Neuron (in vitro differentiated cells): ENCODE measurements around the gene KLHDC4.
"Not testable (repeated sequence)": the region's sequence is repeated elsewhere in the genome, so short reads cannot be mapped to it uniquely, and the experiment has no call there.

ENCODE experiments used
- H2AFZ ChIP-seq: one replicate; pipeline ENCODE4 v1.6.1; 2013; ENCODE audit warnings: low read depth, mild to moderate bottlenecking, inconsistent platforms, low read length, moderate library complexity
- H3K27me3 ChIP-seq: one replicate; pipeline ENCODE4 v1.6.1; 2013; ENCODE audit warnings: low read length; ENCODE audit not compliant: insufficient read depth
- H3K36me3 ChIP-seq: one replicate; pipeline ENCODE4 v1.6.1; 2013; ENCODE audit warnings: low read length; ENCODE audit not compliant: insufficient read depth
- H3K4me1 ChIP-seq: one replicate; pipeline ENCODE4 v1.6.1; 2013; ENCODE audit warnings: low read length; ENCODE audit not compliant: insufficient read depth
- H3K4me3 ChIP-seq: 2 replicates; pipeline ENCODE4 v1.5.1; 2013; ENCODE audit warnings: mild to moderate bottlenecking, low read length, moderate library complexity
- H3K9me3 ChIP-seq: one replicate; pipeline ENCODE4 v1.6.1; 2013; ENCODE audit warnings: low read length

KLHDC4 gene

DNA sequence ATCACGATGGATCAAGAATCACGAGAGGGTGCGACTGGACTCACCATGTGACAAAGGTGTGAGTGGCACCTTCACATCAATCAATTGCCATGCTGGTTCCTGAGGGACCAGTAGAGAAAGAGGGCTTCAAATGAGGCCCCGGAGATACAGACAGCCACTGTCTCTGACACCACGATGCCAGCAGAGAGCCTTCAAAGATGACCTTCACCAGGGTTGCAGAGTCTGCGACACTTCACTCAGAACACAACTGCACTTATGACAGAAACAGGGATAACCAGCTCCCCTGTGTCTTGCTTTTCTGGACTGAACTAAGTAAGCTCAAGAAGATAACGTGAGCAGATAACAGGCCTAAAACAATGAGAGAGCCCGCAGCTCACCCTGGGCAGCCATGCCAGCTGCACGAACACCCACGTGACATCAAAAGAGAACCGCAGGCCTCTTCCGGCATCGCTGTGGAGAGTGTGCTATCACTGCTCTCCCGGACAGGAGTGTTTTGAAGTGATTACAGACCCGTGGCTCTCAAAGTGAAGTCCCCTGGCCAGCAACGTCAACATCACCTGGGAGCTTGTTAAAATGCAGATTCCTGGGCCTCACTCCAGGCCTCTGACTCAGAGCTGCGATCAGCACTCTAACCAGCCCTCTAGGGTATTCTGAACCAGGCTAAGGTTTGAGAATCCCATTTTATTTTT, 36.4 kb downstream of the KLHDC4 start:
- Histone ChIP-seq H2AFZ (no peak overlapping the region), H3K27me3 (no peaks in the 10 kb centered on the region), H3K9me3 (no peaks in the 10 kb centered on the region), H3K36me3 (peaks cover 42% of the 10 kb centered on the region), H3K4me1 (no peaks in the 10 kb centered on the region), H3K4me3 (no peak overlapping the region)

DNA sequence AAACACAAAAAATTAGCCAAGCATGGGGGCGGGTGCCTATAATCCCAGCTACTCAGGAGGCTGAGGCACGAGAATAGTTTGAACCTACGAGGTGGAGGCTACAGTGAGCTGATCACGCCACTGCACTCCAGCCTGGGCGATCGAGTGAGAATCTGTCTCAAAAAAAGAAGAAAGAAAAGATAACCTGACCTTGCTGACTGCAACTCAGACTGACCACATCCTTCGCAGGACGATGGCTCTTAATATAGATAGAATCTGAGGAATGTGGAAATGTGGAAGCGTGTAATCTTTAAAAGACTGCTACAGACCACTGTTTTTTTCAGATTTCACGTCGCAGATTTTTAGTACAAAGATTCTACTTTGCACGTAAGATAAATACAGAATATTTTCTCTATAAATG, 37.8 kb downstream of the KLHDC4 start:
- no peak overlapping the region for H3K4me3 ChIP-seq
- H2AFZ ChIP-seq, result no peak overlapping the region
- peaks cover 41% of the 10 kb centered on the region for H3K36me3 ChIP-seq
- H3K9me3 ChIP-seq, result no peaks in the 10 kb centered on the region
- H3K27me3 ChIP-seq, result no peaks in the 10 kb centered on the region
- no peaks in the 10 kb centered on the region for H3K4me1 ChIP-seq

- no peaks in the 10 kb centered on the region for H3K9me3 ChIP-seq
- no peak overlapping the region for H3K4me3 ChIP-seq
- H3K27me3 ChIP-seq, result no peaks in the 10 kb centered on the region
- H3K36me3 ChIP-seq, result peaks cover 46% of the 10 kb centered on the region
- peaks cover under 1% of the 10 kb centered on the region for H3K4me1 ChIP-seq
- H2AFZ ChIP-seq, result no peak overlapping the region
Observed at GRCh38 chr16:87727346-87727745, 38.4 kb downstream of the KLHDC4 start.

DNA sequence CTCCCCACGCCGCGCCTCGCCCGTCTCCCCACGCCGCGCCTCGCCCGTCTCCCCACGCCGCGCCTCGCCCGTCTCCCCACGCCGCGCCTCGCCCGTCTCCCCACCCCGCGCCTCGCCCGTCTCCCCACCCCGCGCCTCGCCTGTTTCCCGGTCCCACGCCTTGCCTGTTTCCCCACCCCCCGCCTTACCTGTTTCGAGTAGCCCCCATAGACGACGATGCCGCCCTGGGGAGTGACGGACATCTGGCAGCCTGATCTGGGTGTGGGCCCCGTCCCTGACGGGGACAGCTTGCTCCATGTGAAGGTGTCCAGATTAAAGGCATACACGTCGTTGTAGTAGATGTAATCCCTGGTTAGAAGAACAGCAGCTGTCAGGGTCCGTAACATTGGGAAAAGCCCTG, 39.2 kb downstream of the KLHDC4 start:
- not testable (repeated sequence) for H2AFZ ChIP-seq, H3K9me3 ChIP-seq, H3K4me1 ChIP-seq, H3K27me3 ChIP-seq, H3K4me3 ChIP-seq
- peaks cover 46% of the 10 kb centered on the region for H3K36me3 ChIP-seq

- no peak overlapping the region for H2AFZ ChIP-seq
- peaks cover 45% of the 10 kb centered on the region for H3K36me3 ChIP-seq
- H3K9me3 ChIP-seq, result no peaks in the 10 kb centered on the region
- H3K4me1 ChIP-seq, result peaks cover 6% of the 10 kb centered on the region
- no peak overlapping the region for H3K4me3 ChIP-seq
- no peaks in the 10 kb centered on the region for H3K27me3 ChIP-seq
Observed at GRCh38 chr16:87725596-87726235, 40.1 kb downstream of the KLHDC4 start.

DNA sequence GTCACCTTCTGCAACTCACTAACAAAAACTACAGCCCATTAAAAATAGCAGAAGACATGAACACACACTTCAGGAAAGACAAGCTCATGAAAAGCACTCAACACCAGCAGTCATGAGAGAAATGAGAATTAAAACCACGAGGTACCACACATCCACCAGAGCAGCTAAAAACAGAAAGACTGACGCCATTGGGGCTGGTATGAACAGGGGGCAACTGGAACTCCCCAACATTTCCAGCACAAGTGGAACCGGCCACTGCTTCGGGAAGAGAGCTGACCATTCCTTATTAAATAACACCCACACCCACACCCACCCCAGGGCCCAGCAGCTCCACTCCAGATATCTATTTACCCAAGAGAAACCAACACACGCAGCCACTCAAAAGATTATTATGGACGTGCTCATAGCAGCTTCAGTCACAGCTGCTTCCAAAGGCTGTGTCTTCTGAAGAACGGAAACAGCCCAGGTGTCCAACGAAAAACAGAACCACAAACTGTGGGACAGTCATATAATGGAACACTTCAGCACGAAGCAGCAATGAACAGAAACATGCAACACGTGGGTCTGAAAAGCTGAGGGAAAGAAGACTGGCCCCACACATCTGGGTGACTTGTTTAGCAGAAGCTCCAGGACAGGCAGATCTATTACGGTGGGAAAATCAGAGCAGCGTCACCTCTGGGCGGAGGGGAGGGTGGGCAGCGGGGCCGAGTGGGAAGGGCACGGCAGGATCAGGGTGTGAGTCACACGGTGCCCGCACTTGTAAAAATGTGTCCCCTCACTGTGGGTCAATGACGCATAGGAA, 41.1 kb downstream of the KLHDC4 start:
- H3K27me3 ChIP-seq, result no peaks in the 10 kb centered on the region
- H2AFZ ChIP-seq, result no peak overlapping the region
- H3K4me1 ChIP-seq, result peaks cover 6% of the 10 kb centered on the region
- peaks cover 45% of the 10 kb centered on the region for H3K36me3 ChIP-seq
- peaks cover under 1% of the 10 kb centered on the region for H3K9me3 ChIP-seq
- no peak overlapping the region for H3K4me3 ChIP-seq

DNA sequence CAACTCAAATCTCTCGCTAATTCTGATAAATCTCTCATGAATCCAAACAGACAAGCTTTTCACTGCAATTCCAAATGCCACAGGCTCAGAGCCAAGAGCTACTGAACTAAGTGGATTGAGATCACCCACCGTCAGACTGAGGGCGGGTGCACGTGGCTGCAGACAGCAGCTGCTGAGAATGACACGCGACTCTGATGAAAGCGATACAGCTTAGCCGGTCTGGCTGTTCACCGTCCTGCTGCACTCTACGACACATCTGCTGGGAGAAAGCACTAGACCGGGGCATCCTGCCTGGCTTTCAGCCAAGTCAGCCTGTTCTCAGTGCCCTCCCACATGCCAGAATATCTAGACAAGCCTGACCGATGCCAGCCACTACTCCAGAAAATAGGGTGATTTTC, 42.6 kb downstream of the KLHDC4 start:
- peaks cover 6% of the 10 kb centered on the region for H3K4me1 ChIP-seq
- H3K27me3 ChIP-seq, result no peaks in the 10 kb centered on the region
- peaks cover 2% of the 10 kb centered on the region for H3K9me3 ChIP-seq
- peaks cover 34% of the 10 kb centered on the region for H3K36me3 ChIP-seq
- H3K4me3 ChIP-seq, result no peak overlapping the region
- H2AFZ ChIP-seq, result no peak overlapping the region

- peaks cover 6% of the 10 kb centered on the region for H3K4me1 ChIP-seq
- peaks cover 36% of the 10 kb centered on the region for H3K36me3 ChIP-seq
- no peak overlapping the region for H3K4me3 ChIP-seq
- no peaks in the 10 kb centered on the region for H3K27me3 ChIP-seq
- peaks cover 2% of the 10 kb centered on the region for H3K9me3 ChIP-seq
- no peak overlapping the region for H2AFZ ChIP-seq
Observed at GRCh38 chr16:87722590-87723225, 43.1 kb downstream of the KLHDC4 start.

GRCh38 chr16:87721622-87722585, 43.9 kb downstream of the KLHDC4 start:
- Histone ChIP-seq H3K36me3 (peaks cover 36% of the 10 kb centered on the region), H3K9me3 (peaks cover 2% of the 10 kb centered on the region), H2AFZ (no peak overlapping the region), H3K4me3 (no peak overlapping the region), H3K4me1 (peaks cover 6% of the 10 kb centered on the region), H3K27me3 (no peaks in the 10 kb centered on the region)

DNA sequence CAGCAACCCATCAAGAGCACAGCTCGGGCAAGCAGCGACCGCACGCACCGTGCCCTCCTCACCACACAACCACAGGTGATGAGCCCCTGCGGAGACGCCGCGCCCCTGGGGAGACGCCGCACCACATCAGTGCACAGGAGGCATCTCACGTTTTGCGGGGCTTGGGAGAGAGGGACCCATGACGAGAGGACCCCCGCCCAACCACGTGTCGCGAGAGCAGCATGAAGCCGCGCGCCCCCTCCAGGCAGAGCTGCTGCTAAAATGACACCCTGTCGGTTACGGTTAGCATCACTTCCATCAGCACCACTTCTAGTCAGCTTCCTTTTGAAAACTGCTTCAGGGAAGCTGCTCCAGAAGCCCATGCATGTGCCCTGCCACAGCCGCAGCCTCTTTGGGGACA, 45.3 kb downstream of the KLHDC4 start:
- Histone ChIP-seq H3K4me3 (no peak overlapping the region), H3K4me1 (peaks cover 6% of the 10 kb centered on the region), H3K36me3 (peaks cover 41% of the 10 kb centered on the region), H3K27me3 (no peaks in the 10 kb centered on the region), H2AFZ (no peak overlapping the region), H3K9me3 (peaks cover 2% of the 10 kb centered on the region)

GRCh38 chr16:87718831-87719230, 47.0 kb downstream of the KLHDC4 start:
- not testable (repeated sequence) for H3K4me3 ChIP-seq, H3K27me3 ChIP-seq, H3K9me3 ChIP-seq, H2AFZ ChIP-seq, H3K4me1 ChIP-seq
- H3K36me3 ChIP-seq, result peaks cover 49% of the 10 kb centered on the region

GRCh38 chr16:87715658-87716057, 50.1 kb downstream of the KLHDC4 start:
- H2AFZ ChIP-seq, result no peak overlapping the region
- H3K4me1 ChIP-seq, result no peaks in the 10 kb centered on the region
- H3K36me3 ChIP-seq, result peaks cover 52% of the 10 kb centered on the region
- peaks cover 2% of the 10 kb centered on the region for H3K9me3 ChIP-seq
- no peak overlapping the region for H3K4me3 ChIP-seq
- no peaks in the 10 kb centered on the region for H3K27me3 ChIP-seq
